Measurements from ENCODE around the gene REPIN1. TPM values are rescaled to one million over a fixed set of nuclear protein-coding genes. Genes with fewer than 3 reads are reported as not detected.

Gene REPIN1
- total RNA-seq, 1 donor from 2014 or later = 224 TPM

- H3K36me3 Mint-ChIP-seq (ENCODE audit: low read depth) = peaks cover 5% of the 10 kb centered on the region
- DNase-seq (ENCODE audit: low read depth, low spot score) = no peak
- H3K27me3 Mint-ChIP-seq (ENCODE audit: low read depth) = no peaks in the 10 kb centered on the region
- peak overlapping the region; percentile 60 for H3K4me3 Mint-ChIP-seq
- H3K27ac Mint-ChIP-seq (ENCODE audit: unreplicated experiment) = no peak overlapping the region
- no peaks in the 10 kb centered on the region for H3K9me3 Mint-ChIP-seq
- no peak for TF ChIP-seq CTCF (conservative IDR thresholded peaks at IDR 0.05)
- H3K4me1 Mint-ChIP-seq = peaks cover 58% of the 10 kb centered on the region
Measured at GRCh38 chr7:150408393-150409299, 40.0 kb downstream of the REPIN1 start.

- no peak overlapping the region for H3K4me3 Mint-ChIP-seq
Measured at GRCh38 chr7:150409300-150410030, 40.8 kb downstream of the REPIN1 start.

DNA sequence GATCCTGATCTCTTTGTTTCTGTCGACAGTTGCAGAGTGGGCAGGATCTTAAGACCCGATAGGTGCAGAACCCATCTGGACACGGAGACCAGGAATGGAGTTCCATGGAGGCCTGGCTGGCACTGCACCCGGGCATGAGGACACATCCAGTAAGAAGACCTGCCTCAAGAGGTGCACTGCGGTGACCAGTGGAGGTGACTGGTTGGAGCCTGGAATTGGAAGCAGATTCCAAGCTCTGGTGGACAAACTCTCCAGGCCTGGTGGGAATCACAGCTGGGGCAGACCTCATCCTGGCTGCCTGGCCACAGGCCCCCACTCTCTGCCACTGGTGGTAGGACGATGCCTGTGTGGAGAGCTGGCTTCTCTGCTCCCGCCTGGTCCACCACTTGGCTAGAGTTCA is 41.5 kb downstream of the REPIN1 start:
- Mint-ChIP-seq H3K36me3 (ENCODE audit: low read depth) (peaks cover 5% of the 10 kb centered on the region), H3K27ac (ENCODE audit: unreplicated experiment) (no peak overlapping the region)

More at GRCh38 chr7:150409300-150410030, 40.8 kb downstream of the REPIN1 start:
- Mint-ChIP-seq H3K27ac (ENCODE audit: unreplicated experiment) (no peak overlapping the region), H3K36me3 (ENCODE audit: low read depth) (peaks cover 5% of the 10 kb centered on the region), H3K27me3 (ENCODE audit: low read depth) (no peaks in the 10 kb centered on the region), H3K9me3 (no peaks in the 10 kb centered on the region), H3K4me1 (peaks cover 52% of the 10 kb centered on the region)
- TF ChIP-seq CTCF (conservative IDR thresholded peaks at IDR 0.05) = no peak
- DNase-seq (ENCODE audit: low read depth, low spot score) = no peak

DNA sequence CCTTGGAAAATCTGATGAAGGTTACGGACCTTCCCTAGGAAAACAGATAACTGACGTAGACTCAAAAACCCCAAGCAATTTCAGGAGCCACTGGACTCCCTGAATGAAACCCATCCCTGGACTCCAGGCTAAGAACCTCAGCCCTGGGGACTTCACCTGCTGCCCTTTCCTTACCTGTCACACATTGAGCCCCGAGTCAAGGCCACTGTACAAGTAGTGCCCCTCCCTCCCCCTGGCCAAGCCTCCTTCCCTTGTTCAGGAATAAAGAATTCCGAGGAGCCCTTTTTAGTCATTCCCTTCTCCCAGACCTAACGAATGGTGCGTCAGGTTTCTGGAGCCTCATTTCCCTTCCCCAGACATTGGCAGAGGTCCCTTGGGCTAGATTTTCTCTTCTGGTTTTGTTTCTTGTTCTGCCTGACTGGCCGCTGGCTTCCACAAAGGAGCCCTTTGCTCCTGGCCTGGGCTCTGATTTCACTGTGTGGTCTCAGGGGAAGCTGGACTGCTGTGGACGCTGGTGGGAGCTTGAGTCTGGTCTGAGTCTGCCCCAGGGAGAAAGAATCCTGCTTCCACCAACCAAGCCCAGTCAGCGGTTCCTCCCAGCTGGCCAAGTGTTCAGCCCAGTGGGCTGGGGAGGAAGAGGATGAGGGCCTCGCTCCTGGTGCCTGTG is 42.2 kb downstream of the REPIN1 start:
- TF ChIP-seq CTCF (conservative IDR thresholded peaks at IDR 0.05) = no peak
- H3K4me3 Mint-ChIP-seq = peak overlapping the region; percentile 65
- H3K27me3 Mint-ChIP-seq (ENCODE audit: low read depth) = no peaks in the 10 kb centered on the region
- peak overlapping the region; percentile 80 for H3K27ac Mint-ChIP-seq (ENCODE audit: unreplicated experiment)
- no peak for DNase-seq (ENCODE audit: low read depth, low spot score)
- peaks cover 5% of the 10 kb centered on the region for H3K36me3 Mint-ChIP-seq (ENCODE audit: low read depth)
- H3K9me3 Mint-ChIP-seq = no peaks in the 10 kb centered on the region
- peaks cover 55% of the 10 kb centered on the region for H3K4me1 Mint-ChIP-seq

More for the DNA sequence above, 41.5 kb downstream of the REPIN1 start:
- TF ChIP-seq CTCF (conservative IDR thresholded peaks at IDR 0.05) = no peak
- no peaks in the 10 kb centered on the region for H3K27me3 Mint-ChIP-seq (ENCODE audit: low read depth)
- peaks cover 53% of the 10 kb centered on the region for H3K4me1 Mint-ChIP-seq
- no peaks in the 10 kb centered on the region for H3K9me3 Mint-ChIP-seq
- H3K4me3 Mint-ChIP-seq = no peak overlapping the region
- DNase-seq (ENCODE audit: low read depth, low spot score) = no peak

DNA sequence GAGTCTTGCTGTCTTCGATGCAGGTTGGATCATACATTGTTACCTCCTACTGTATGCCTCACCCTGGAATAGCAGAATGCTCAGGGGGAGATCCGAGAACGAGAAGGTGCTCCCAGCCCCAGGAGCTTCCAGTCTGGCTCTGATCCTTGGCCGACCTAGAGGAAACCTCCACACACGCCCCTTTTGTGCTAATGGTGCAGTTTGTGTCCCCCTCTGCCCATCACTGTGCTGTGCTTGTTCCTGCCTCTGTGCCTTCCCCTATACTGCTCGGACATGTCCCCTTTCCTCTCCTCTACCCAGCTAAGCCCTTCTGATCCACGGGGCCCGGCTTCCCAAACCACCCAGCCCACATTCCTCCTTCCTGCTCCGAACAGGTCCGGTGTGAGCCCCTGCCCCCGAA is 43.0 kb downstream of the REPIN1 start:
- Mint-ChIP-seq H3K27me3 (ENCODE audit: low read depth) (no peaks in the 10 kb centered on the region), H3K9me3 (no peaks in the 10 kb centered on the region), H3K4me3 (no peak overlapping the region), H3K27ac (ENCODE audit: unreplicated experiment) (peak overlapping the region; percentile 17), H3K36me3 (ENCODE audit: low read depth) (peaks cover 5% of the 10 kb centered on the region), H3K4me1 (peaks cover 52% of the 10 kb centered on the region)
- no peak for DNase-seq (ENCODE audit: low read depth, low spot score)
- TF ChIP-seq CTCF (conservative IDR thresholded peaks at IDR 0.05) = no peak

Measured in neural crest cell (in vitro differentiated cells).